ENCODE measurements around the gene KNCN. TPM values are rescaled to one million over a fixed set of nuclear protein-coding genes. Genes with fewer than 3 reads are reported as not detected.

The KNCN gene
- total RNA-seq, 1 experiment from 2014 or later, result not detected

GRCh38 chr1:46516200-46516950, 35.1 kb downstream of the KNCN start:
- no peaks in the 10 kb centered on the region for H3K9me3 ChIP-seq (ENCODE audit: control insufficient read depth, low read depth, low read length)
- TF ChIP-seq CTCF (conservative IDR thresholded peaks at IDR 0.05), result no peak
- H4K20me1 ChIP-seq (ENCODE audit: control insufficient read depth, insufficient read depth, insufficient read length), result no peaks in the 10 kb centered on the region
- no peak overlapping the region for H2BK15ac ChIP-seq (ENCODE audit: low read depth, low read length)
- H3T11ph ChIP-seq (ENCODE audit: low read length), result no peak overlapping the region
- no peak overlapping the region for H2BK12ac ChIP-seq (ENCODE audit: insufficient read length, low read depth, low read length)
- H3K27ac ChIP-seq (ENCODE audit: insufficient read length, low read depth, low read length), result no peak overlapping the region
- H3K4me2 ChIP-seq (ENCODE audit: insufficient read depth, insufficient read length, low read length), result peak overlapping the region; percentile 23
- no peak for DNase-seq
- H3K23ac ChIP-seq (ENCODE audit: insufficient read length, low read depth, low read length), result no peak overlapping the region
- no peak overlapping the region for H2BK5ac ChIP-seq (ENCODE audit: insufficient read length, low read length)
- H2BK120ac ChIP-seq (ENCODE audit: low read depth, low read length, poor library complexity, severe bottlenecking), result no peak overlapping the region
- H4K5ac ChIP-seq (ENCODE audit: insufficient read length, low read depth, low read length), result no peak overlapping the region
- no peaks in the 10 kb centered on the region for H3K79me1 ChIP-seq (ENCODE audit: insufficient read depth, low read depth, low read length, poor library complexity, severe bottlenecking)
- H4K8ac ChIP-seq (replicated peaks; ENCODE audit: insufficient read length, low read depth, low read length), result no peak overlapping the region
- peaks cover 56% of the 10 kb centered on the region for H3K27me3 Mint-ChIP-seq (ENCODE audit: low read depth)
- H3K4ac ChIP-seq (ENCODE audit: low read depth, low read length), result no peak overlapping the region
- no peaks in the 10 kb centered on the region for H3K36me3 Mint-ChIP-seq (ENCODE audit: insufficient read depth in 1 of 3, low read depth in 3 of 3)
- no peak overlapping the region for H4K91ac ChIP-seq (ENCODE audit: insufficient read length, low read depth, low read length)
- peak overlapping the region in 2 of 3 experiments; percentile 21 to 29; a peak in 1 of 7 replicates for H3K27ac Mint-ChIP-seq
- H3K9ac ChIP-seq (ENCODE audit: extremely low read depth, insufficient read length, low read length), result no peak overlapping the region
- H3K23me2 ChIP-seq (ENCODE audit: insufficient read length, low read depth, low read length, poor library complexity, severe bottlenecking), result no peaks in the 10 kb centered on the region
- H3K27me3 ChIP-seq (ENCODE audit: insufficient read depth, low read length), result no peaks in the 10 kb centered on the region
- H3K79me2 ChIP-seq (ENCODE audit: insufficient read depth, low read length), result no peaks in the 10 kb centered on the region
- WGBS (ENCODE audit: extremely low coverage, insufficient read length, low lambda C conversion rate), result no CpG with 5 or more reads among the region's 12 CpGs
- peaks cover 66 to 81% of the 10 kb centered on the region in 2 experiments for H3K4me1 Mint-ChIP-seq
- peaks cover 13% of the 10 kb centered on the region; the same call in 1 of the 2 replicates for H3K4me1 ChIP-seq (ENCODE audit: insufficient read depth, low read length)
- H3K14ac ChIP-seq (ENCODE audit: insufficient read depth, low read length), result no peak overlapping the region
- no peak overlapping the region for H2AK5ac ChIP-seq (ENCODE audit: insufficient read length, low read length)
- peak overlapping the region; percentile 27 to 56; a peak in 4 of 5 replicates for H3K4me3 Mint-ChIP-seq
- no peak overlapping the region for H3K18ac ChIP-seq (ENCODE audit: insufficient read length, low read depth, low read length)
- H3K9me3 Mint-ChIP-seq, result no peaks in the 10 kb centered on the region; a peak in 1 of 5 replicates
- no peak overlapping the region for H2AFZ ChIP-seq (ENCODE audit: low read length)
- H3K56ac ChIP-seq (ENCODE audit: insufficient read length, low read depth, low read length), result no peak overlapping the region
- no peak overlapping the region for H2BK20ac ChIP-seq (ENCODE audit: low read depth, low read length, poor library complexity, severe bottlenecking)
